SIG-M5 treated with dmso at 0.1 percent for 504 hours (cell line): ENCODE data around the gene FAM81A.
"Not testable (repeated sequence)": the region's sequence is repeated elsewhere in the genome, so short reads cannot be mapped to it uniquely, and the experiment has no call there.

Source experiments
- DNase-seq: peaks from one replicate; lab custom pipeline; 2025; ENCODE audit not compliant: unreplicated experiment; lab: John Stamatoyannopoulos, UW

The FAM81A gene

DNA sequence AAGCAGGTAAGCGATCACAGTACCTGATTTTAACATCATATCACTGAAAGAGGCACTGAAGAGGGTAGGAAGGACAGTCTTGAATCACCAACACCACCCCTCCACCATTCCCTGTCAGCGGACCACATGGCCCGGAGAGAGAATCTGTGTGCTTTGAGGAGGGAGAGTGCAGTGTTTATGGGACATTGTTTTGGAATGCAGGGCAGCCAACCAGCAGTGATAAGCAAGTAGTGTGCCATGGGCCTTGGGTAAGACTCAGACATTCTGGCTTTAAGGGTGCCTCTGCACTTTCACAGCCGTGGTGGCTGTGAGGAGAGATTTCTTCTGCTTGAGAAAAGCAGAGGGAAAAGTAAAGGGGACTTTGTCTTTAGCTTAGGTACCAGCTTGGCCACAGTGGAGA lies 46.4 kb downstream of the FAM81A start:
- DNase-seq = no peak

DNA sequence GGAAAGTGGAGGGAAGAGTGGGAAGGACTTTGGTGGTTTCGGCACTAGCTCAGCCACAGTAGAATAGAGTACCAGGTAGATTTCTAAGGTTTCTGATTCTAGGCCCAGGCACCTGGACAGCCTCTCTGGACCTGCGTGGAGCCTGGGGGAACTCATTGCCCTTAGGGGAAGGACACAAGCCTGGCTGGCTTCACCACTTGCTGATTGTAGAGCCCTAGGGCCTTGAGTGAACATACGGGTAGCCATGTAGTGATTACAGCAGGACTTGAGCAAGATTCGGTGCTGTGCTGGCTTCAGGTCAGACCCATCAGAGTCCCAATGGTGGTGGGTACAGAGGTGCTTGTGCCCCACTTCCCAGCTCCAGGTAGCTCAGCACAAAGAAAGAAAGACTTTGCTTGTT lies 47.0 kb downstream of the FAM81A start:
- no peak for DNase-seq

DNA sequence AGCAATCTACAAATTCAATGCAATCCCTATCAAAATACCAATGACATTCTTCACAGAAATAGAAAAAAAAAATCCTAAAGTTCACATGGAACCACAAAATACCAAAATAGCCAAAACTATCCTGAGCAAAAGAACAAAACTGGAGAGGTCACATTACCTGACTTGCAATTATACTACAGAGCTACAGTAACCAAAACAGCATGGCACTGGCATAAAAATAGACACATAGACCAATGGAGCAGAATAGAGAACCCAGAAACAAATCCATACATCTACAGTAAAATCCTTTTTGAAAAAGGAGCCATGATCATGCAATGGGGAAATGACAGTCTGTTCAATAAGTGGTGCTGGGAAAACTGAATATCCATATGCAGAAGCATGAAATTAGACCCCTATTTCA lies 51.5 kb downstream of the FAM81A start:
- DNase-seq = not testable (repeated sequence)

DNA sequence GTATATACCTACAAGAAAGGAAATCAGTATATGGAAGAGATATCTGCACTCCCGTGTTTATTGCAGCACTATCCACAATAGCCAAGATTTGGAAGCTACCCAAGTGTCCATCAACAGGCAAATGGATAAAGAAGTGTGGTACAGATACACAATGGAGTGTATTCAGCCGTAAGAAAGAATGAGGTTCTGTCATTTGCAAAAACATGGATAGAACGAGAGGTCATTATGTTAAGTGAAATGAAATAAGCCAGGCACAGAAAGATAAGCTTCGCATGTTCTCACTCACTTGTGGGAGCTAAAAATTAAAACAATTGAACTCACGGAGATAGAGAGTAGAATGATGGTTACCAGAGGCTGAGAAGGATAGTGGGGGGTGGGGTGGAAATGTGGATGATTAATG lies 53.1 kb downstream of the FAM81A start:
- DNase-seq = no peak

DNA sequence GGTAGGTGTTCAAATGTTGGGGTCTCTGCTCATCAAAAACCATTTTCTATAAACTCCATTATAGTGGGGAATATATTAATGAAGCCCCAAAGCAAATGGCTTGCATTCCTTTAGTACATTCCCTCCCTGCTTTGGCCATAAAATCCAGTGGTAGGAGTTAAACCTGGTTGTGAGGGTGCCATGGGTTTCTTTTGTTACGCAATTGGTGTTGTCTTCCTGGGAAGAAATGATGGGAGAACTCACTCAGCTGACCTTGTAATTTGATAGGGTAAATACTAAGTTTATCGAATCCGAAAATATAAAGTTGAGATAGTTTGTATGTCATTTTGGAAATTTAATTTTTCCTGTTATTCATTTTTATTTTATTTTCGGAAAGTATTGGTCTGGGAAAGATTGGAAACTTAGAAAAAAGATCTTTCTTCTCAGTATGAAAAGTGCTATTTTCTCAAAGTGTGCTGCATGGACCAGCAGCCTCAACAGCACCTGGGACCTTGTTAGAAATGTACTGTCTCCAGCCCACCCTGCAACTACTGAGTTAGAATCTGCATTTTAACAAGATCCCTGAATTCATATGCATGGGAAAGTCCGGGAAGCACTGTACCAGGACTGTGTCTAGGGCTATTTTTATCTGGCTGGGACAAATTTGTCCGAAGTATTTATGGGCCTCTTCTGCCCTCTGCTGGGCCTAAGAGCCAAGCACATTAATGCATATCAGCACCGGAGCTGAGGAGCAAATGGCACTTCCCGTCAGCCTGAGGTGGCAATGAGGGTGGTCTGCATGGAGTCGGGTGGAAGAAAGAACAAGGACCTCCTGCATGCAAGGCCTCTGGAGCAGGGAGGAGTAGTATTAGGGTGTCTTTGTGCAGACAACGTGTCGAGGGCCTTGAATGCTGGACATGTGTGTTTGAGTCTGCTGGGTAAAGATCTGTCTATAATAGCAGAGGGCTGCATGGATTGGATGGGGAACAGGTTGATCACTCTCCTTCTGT lies 54.7 kb downstream of the FAM81A start:
- peak; percentile 4 for DNase-seq

DNA sequence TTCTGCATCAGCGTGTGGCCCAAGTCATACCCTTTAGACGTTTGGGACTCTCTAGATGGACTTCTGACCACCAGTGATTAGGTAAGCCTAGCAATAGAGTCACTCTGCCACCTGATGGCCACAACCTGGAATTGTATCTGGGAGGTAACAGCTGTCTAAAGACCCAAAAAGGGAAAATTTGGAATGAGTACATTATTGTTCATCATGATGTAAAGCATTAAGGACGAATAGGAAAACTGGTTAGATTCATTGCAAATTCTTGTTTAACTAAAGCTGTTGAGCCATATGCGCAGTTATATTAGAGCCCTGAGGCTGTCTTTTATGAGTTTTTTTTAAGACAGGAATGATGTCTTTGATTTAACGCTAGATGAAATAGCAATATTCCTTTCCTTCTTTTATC lies 63.6 kb downstream of the FAM81A start:
- peak; percentile 23 for DNase-seq

DNA sequence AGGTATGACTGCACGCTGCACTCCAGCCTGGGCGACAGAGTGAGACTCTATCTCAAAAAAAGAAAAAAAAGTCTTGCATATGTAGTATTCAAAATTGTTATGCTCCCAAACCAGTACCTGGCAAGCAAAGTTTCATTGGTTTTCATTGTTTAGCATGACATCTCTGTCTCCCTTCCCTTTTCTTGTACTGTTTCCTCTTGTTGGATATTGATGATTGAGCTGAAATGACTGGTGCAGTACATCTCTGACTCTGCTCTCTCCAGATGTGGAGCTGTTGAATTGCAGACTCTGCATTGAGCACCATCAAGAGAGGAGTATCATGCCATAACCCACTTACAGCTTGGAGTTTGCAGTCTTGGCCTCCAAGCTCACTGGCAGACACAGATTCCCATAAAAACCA lies 77.2 kb downstream of the FAM81A start:
- DNase-seq = no peak

DNA sequence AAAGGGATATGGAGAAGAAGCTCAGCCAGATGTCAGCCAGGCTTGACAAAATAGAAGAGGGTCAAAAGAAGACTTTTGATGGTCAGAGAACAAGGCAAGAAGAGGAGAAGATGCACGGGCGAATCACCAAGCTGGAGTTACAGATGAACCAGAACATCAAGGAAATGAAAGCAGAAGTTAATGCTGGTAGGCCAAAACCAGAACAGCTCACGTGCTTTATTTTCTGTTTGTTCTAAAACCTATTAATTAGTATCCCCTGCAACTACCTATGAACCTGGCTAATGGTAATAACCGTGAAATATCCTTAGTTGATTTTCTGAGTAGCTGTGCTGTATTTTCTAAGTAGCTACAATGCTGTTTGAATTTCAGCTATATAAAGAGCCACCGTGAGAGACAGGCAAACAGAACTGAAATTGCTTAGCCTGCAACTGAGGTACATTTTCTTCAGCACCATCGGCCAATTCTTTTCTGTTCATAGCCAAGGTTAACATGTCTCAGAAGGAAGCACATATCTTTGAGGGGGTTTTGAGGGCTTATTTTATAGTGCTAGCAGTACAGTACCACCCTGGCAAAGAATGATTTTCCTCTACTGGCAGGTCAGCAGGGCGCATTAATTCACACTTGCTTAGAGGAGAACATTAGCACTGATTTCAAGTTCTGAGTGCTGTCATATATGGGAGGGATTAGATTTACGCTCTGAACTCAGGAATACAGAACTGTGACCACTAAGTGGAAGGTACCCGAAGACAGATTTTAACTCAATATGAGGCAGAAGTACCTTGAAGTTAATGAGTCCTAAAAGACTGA lies 78.9 kb downstream of the FAM81A start:
- DNase-seq = peak; percentile 13

DNA sequence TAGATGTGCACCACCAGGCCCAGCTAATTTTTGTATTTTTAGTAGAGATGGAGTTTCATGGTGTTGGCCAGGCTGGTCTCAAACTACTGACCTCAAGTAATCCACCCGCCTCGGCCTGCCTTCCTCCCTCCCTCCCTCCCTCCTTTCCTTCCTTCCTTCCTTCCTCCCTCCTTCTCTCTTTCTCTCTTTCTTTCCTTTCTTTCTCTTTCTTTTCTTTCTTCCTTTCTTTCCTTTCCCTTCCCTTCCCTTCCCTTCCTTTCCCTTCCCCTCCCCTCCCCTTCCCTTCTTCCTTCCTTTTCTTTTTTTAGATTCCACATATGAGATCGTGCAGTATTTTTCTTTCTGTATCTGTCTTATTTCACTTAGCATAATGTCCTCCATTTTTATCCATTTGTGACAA lies 81.3 kb downstream of the FAM81A start:
- no peak for DNase-seq

DNA sequence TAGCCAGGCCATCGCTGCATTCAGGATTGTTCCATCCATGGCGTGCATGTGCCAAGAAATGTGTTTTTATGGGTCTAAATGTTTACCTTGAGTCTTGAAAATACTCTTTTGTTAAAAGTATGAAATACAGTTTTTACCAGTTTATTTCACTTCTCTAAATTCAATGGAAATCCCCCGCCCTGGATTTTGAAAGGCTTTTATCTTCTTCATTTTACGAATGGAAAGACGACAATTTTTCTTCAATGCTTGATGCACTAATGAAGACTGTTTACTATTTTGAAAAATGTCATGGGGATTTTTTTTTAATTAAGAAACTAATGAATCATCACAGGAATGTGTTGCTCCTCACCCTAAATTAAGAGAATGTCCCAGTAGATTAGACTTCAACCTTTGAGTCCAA lies 83.5 kb downstream of the FAM81A start:
- DNase-seq = no peak

DNA sequence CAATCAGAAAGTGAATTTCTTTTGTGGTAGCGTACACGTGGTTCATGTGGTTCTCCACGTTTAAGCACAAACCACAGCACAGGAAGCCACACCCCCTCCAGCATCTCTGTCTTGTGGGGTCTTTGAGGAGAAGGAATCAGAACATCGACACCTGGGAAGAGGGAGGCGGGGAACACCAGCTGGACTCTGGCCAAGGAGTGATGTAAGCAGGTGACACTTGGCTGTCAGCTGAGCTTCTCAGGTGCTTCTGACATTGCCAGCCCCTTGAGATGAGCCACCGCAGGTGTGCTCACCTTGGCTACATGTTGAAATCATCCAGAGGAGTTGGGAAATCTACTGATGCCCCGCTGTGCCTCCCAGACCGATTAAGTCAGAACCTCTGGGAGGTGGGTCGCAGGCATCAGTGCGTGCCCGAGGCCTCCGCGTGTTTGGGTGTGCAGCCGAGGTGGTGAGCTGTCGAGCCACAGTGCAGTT lies 85.0 kb downstream of the FAM81A start:
- no peak for DNase-seq

DNA sequence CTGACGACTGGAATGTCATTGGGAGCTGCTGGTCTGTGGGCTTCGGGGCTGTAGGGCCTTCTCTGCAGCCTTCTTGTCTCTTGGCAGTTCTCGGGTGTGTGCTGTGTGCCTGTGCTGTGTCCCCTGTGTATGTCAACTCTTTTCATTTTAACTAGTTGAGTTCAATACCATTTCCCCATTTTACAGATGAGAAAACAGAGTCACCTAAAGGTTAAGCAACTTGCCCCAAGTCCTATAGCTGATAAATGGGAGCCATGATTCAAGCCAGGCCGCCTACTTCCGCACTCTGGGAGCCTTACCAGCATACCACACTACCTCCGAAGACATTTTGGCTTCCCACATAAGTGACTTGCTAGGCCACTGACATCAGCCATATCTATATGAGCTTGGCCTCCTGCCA lies 85.7 kb downstream of the FAM81A start:
- no peak for DNase-seq

DNA sequence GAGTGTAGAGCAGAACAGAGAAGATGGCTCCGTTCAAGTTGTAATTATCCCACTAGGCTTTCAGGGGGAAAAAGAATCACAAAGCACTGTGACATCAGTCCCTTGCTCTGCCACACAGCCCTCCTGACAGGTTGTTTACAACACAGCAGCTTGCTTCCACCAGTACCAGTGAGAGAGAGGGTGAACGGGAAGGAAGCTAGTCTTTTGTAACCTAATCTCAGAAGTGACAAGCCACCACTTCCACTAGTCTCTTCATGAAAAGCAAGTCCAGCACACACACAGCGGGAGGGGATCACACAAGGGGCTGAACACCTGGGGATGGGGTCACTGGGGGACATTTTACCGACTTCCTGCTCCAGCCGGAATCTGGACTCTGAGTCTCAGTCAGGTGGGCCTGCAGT lies 86.3 kb downstream of the FAM81A start:
- peak; percentile 45 for DNase-seq

DNA sequence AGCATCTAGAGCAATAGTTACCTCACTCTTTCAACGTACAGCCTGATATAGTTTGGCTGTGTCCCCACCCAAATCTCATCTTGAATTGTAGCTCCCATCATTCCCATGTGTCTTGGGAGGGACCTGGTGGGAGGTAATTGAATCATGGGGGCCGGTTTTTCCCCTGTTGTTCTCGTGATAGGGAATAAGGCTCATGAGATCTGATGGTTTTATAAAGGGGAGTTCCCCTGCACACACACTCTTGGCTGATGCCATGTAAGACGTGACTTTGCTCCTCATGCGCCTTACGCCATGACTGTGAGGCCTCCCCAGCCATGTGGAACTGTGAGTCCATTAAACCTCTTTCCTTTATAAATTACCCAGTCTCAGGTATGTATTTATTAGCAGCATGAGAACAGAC lies 88.5 kb downstream of the FAM81A start:
- not testable (repeated sequence) for DNase-seq

DNA sequence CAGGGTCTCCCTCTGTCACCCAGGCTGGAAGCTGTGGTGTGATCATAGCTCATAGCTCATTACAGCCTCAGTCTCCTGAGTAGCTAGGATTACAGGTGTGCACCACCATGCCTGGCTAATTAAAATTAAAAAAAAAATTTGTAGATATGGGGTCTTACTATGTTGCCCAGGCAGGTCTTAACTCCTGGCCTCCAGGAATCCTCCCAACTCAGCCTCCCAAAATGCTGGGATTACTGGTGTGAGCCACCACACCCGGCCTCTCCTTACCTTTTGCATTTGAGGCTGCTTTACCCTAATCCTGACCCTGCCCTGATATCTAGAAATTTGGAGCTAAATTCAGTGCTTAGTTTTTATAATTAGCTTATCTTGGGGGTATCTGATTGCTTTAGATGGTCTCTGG lies 90.4 kb downstream of the FAM81A start:
- no peak for DNase-seq

DNA sequence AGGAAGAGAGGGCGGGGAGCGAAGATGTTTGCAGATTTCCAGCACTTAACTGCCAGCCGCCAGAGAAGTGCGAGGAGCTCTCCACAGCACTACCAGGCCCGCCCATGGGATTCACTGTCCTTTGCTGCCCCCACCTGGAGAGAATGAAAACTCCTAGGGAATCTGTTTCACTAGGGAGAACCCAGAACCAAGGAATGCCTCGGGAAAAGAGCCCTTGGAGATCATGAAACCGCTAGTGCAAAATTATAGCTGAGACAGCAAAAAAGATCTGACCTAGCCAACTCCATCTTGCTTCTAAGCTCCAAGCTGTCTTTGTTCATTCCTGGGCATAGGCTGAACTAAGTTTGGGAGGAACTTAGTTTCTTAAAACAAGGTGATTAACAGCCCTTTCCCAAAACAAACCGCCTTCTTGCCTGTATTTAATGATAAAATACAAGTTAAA lies 91.0 kb downstream of the FAM81A start:
- peak; percentile 52 for DNase-seq

DNA sequence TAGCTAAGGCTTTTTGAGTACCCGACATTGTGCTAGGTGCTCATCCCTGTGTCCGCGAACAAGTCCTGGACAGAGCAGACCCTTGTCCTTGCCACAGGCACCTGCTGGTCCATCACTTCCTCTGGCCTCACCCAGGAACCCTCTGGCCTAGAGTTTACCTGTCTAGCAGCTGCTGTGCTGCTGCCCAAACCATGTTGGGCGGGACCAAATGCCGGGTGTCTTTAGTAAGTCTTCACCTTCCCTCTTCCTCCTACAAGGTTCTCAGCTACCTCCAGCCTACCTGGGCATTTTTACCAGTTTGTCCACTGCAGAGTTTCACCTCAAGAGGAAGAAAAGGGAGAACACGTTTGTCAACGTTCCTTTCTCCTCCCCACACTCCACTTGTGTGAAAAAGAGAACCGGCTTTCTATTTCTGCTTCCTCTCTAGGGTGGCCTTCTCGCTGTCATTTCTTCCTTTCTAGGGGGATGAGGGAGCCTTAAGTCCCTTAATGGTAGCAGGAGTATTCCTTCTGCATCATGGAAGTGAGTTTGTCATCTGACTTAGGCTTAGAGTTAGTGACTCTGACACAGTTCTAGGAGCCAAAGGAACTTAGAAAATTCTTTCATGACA lies 93.2 kb downstream of the FAM81A start:
- DNase-seq = peak; percentile 2

DNA sequence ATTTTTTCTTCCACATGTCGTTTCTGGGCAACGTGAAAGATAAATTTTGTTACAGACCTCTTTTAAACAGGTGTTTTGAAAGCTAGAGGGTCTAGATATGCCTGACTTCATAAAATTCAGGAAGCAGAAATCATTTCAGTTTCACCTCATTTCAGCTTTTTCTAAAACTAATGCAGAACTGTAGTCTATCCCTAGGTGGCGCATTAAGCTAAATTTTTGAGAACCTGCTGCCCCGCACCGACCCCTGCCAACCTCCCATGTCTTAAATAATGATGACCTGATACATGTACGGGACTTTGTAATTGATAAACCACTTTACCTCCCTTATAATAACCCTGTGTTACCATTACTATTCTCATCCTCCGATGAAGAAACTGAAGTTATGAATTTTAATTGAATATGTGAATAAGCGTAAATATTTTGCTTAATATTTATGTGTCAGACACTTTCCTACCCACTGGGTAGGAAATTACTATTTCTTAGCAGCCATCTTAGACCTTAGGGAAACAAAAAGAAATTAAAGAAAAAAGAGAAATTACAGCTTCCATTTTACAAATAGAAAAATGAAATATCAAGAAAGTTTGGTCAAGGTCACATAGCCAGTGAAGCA lies 94.9 kb downstream of the FAM81A start:
- peak; percentile 68 for DNase-seq

DNA sequence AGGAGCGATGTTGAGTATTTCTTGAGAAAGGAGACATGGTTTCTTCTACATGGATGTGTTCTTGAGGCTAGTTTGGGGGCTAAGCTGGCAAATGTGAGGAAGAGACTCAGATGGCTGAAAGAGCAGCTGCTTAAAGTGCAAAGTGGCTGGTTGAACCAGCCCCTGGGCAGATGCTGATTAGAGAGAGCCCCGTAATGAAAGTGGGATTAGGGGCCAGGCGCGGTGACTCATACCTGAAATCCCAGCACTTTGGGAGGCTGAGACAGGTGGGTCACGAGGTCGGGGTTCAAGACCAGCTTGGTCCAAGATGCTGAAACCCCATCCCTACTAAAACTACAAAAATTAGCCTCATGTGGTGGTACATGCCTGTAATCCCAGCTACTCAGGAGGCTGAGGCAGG lies 98.6 kb downstream of the FAM81A start:
- DNase-seq = no peak

DNA sequence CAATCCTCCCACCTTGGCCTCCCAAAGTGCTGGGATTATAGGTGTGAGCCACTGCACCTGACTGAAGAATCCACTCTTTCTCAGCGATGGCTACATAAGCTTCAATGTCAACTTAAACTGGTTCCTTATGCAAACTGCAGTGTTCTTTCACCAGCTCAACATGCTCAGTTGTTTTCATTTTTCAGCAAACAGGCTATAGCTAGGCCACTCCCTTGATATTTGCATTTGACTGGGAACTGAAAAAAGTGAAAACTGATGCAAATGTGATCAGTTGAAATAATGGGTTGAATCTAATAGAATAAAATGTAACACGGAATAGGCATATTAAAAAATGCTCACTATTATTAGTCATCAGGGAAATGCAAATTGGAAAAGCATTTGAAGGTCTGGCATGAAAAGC lies 99.4 kb downstream of the FAM81A start:
- DNase-seq = no peak

DNA sequence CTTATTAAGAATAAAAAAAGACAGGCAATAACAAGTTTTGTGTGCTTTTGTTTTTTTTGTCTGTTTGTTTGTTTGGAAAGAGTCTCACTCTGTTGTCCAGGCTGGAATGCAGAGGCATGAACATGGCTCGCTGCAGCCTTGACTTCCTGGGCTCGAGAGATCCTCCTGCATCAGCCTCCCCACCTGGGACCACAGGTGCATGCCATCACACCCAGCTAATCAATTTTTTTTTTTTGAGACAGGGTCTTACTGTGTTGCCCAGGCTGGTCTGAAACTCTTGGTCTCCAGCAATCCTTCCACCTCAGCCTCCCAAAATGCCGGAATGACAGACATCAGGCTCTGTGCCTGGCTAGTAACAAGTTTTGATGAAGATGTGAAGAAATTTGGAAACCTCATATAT lies 100.5 kb downstream of the FAM81A start:
- DNase-seq = no peak
